CD4-positive, alpha-beta T cell (primary cell): Measurements from ENCODE around the gene GDPD4. TPM values are rescaled to one million over a fixed set of nuclear protein-coding genes. Genes with fewer than 3 reads are reported as not detected.

Experiments
- ATAC-seq: fragments of 200-7000 bp; cut with Tn5 transposase; one replicate; pipeline ENCODE4 v1.10.0; 2022; ENCODE audit warnings: mild to moderate bottlenecking; ENCODE audit not compliant: poor library complexity
- CTCF ChIA-PET: fragments of 350-600 bp; sonication (Branson Sonifier 250); formaldehyde crosslinking; loops from one replicate; lab custom pipeline; 2021; ENCODE audit warnings: antibody characterized with exemption, inconsistent platforms; lab: Charles Lee
- POLR2A ChIA-PET: fragments of 350-600 bp; sonication (Branson Sonifier 250); formaldehyde crosslinking; loops from one replicate; lab custom pipeline; 2021; ENCODE audit warnings: antibody characterized with exemption, inconsistent platforms; lab: Charles Lee
- DNase-seq, 14 experiments: peaks; one replicate each; pipeline ENCODE4 v3.0.0-alpha.2; 2013 to 2020; ENCODE audit warnings: mixed read lengths in 2 of 14
- H3K27ac ChIP-seq, 2 donors: one replicate each; pipeline versions ENCODE4 v1.5.1 to v1.7.0; 2013; ENCODE audit warnings: low read length in 2 of 2, low read depth in 1 of 2, mild to moderate bottlenecking in 1 of 2
- H3K27me3 ChIP-seq, 2 experiments: 1 replicate in 1 of 2; 2 replicates in 1 of 2; pipeline versions ENCODE4 v1.6.1 to v1.7.0; 2013; ENCODE audit warnings: low read length in 2 of 2, control low read depth in 1 of 2, mild to moderate bottlenecking in 1 of 2, moderate library complexity in 1 of 2; ENCODE audit not compliant: insufficient read depth in 2 of 2, control insufficient read depth in 1 of 2
- H3K36me3 ChIP-seq: one replicate; pipeline ENCODE4 v1.6.1; 2013; ENCODE audit warnings: low read length, control low read depth; ENCODE audit not compliant: insufficient read depth
- H3K4me1 ChIP-seq: one replicate; pipeline ENCODE4 v1.6.1; 2013; ENCODE audit warnings: low read length, control low read depth; ENCODE audit not compliant: insufficient read depth
- H3K4me3 ChIP-seq: one replicate; pipeline ENCODE4 v1.5.1; 2013; ENCODE audit warnings: mild to moderate bottlenecking, low read length, moderate library complexity
- H3K9me3 ChIP-seq, 2 experiments: 1 replicate in 1 of 2; 2 replicates in 1 of 2; pipeline versions ENCODE4 v1.6.1 to v1.7.0; 2013; ENCODE audit warnings: low read length in 2 of 2, mild to moderate bottlenecking in 2 of 2, control low read depth in 1 of 2, moderate library complexity in 1 of 2; ENCODE audit not compliant: control insufficient read depth in 1 of 2, insufficient read depth in 1 of 2
- H3K27ac Mint-ChIP-seq: one replicate; pipeline ENCODE4 v1.8.0; 2020; ENCODE audit warnings: mixed read lengths
- H3K27me3 Mint-ChIP-seq: one replicate; pipeline ENCODE4 v1.8.0; 2021; ENCODE audit warnings: mixed read lengths
- H3K36me3 Mint-ChIP-seq: one replicate; pipeline ENCODE4 v1.8.0; 2021; ENCODE audit warnings: low read depth, mixed read lengths
- H3K4me1 Mint-ChIP-seq: one replicate; pipeline ENCODE4 v1.8.0; 2021; ENCODE audit warnings: low read depth, mixed read lengths
- H3K4me3 Mint-ChIP-seq: one replicate; pipeline ENCODE4 v1.8.0; 2020; ENCODE audit warnings: mild to moderate bottlenecking, mixed read lengths
- H3K9me3 Mint-ChIP-seq: one replicate; pipeline ENCODE4 v1.8.0; 2020; ENCODE audit warnings: mixed read lengths
- CTCF ChIP-seq: fragments of 200-600 bp; IDR thresholded peaks from one replicate; pipeline ENCODE4 v1.8.0; 2022; ENCODE audit warnings: antibody characterized with exemption, mild to moderate bottlenecking
- intact Hi-C, 2 experiments: fragments of 100-400 bp; cut with DNase I in 1 of 2; cut with micrococcal nuclease in 1 of 2; formaldehyde crosslinking; loops; one replicate each; pipeline versions ENCODE4 v1.15.1 to v1.9.0; 2023 to 2025; cut with DNase I, micrococcal nuclease
- total RNA-seq, 174 experiments: library from RNA in 2 of 174; stranded (reverse) in 2 of 174; gene quantifications; one replicate each; pipeline ENCODE4 v1.2.3 and lab custom pipeline; 2021 to 2026

GDPD4 gene
- total RNA-seq, 2 experiments from 2014 or later: not detected

- DNase-seq: no peak
- no peak overlapping the region for H3K27ac Mint-ChIP-seq
- H3K4me3 ChIP-seq: no peak overlapping the region
- H3K27me3 Mint-ChIP-seq: no peaks in the 10 kb centered on the region
- CTCF ChIA-PET: no interaction called here
- H3K4me1 Mint-ChIP-seq: no peaks in the 10 kb centered on the region
- intact Hi-C loops: no loop called here
- POLR2A ChIA-PET: no interaction called here
- H3K27me3 ChIP-seq: no peaks in the 10 kb centered on the region
- TF ChIP-seq CTCF: no peak
- no peak for ATAC-seq
- peaks cover 6% of the 10 kb centered on the region for H3K4me1 ChIP-seq
- H3K27ac ChIP-seq: no peak overlapping the region
- H3K9me3 Mint-ChIP-seq: peaks cover 2% of the 10 kb centered on the region
- no peaks in the 10 kb centered on the region for H3K36me3 Mint-ChIP-seq
- H3K36me3 ChIP-seq: no peaks in the 10 kb centered on the region
- no peak overlapping the region for H3K4me3 Mint-ChIP-seq
- no peaks in the 10 kb centered on the region for H3K9me3 ChIP-seq
Measured at GRCh38 chr11:77179048-77179447, 122.4 kb downstream of the GDPD4 start.

GRCh38 chr11:77178150-77178549 lies 123.3 kb downstream of the GDPD4 start:
- DNase-seq (no peak), ATAC-seq (no peak)
- H3K9me3 Mint-ChIP-seq: peaks cover 2% of the 10 kb centered on the region
- intact Hi-C loops: no loop called here
- Histone ChIP-seq H3K9me3 (no peaks in the 10 kb centered on the region), H3K36me3 (no peaks in the 10 kb centered on the region), H3K4me1 (peaks cover 6% of the 10 kb centered on the region), H3K4me3 (no peak overlapping the region), H3K27ac (no peak overlapping the region), H3K27me3 (no peaks in the 10 kb centered on the region)
- no peaks in the 10 kb centered on the region for H3K36me3 Mint-ChIP-seq
- no peak overlapping the region for H3K27ac Mint-ChIP-seq
- POLR2A ChIA-PET: no interaction called here
- no peaks in the 10 kb centered on the region for H3K27me3 Mint-ChIP-seq
- no peak for TF ChIP-seq CTCF
- CTCF ChIA-PET: no interaction called here
- H3K4me1 Mint-ChIP-seq: no peaks in the 10 kb centered on the region
- H3K4me3 Mint-ChIP-seq: no peak overlapping the region

GRCh38 chr11:77176996-77177395 lies 124.5 kb downstream of the GDPD4 start:
- H3K36me3 ChIP-seq: no peaks in the 10 kb centered on the region
- no peak overlapping the region for H3K4me3 ChIP-seq
- no peaks in the 10 kb centered on the region for H3K27me3 Mint-ChIP-seq
- peaks cover 2% of the 10 kb centered on the region for H3K9me3 Mint-ChIP-seq
- H3K4me1 ChIP-seq: peaks cover 6% of the 10 kb centered on the region
- ATAC-seq (no peak), DNase-seq (no peak)
- POLR2A ChIA-PET: no interaction called here
- no peak overlapping the region for H3K4me3 Mint-ChIP-seq
- H3K27ac ChIP-seq: no peak overlapping the region
- no peak overlapping the region for H3K27ac Mint-ChIP-seq
- CTCF ChIA-PET: no interaction called here
- no peaks in the 10 kb centered on the region for H3K9me3 ChIP-seq
- intact Hi-C loops: no loop called here
- no peak for TF ChIP-seq CTCF
- H3K27me3 ChIP-seq: no peaks in the 10 kb centered on the region
- H3K4me1 Mint-ChIP-seq: no peaks in the 10 kb centered on the region
- no peaks in the 10 kb centered on the region for H3K36me3 Mint-ChIP-seq
